PFSK-1 (cell line): Measurements from ENCODE around the gene ALG1.

Experiments used
- POLR2AphosphoS5 ChIP-seq: IDR thresholded peaks from 2 replicates; pipeline ENCODE4 v1.6.1; 2012; ENCODE audit warnings: low read depth, mild to moderate bottlenecking, control low read depth, low read length, moderate library complexity
- TAF1 ChIP-seq: IDR thresholded peaks from 2 replicates; pipeline ENCODE4 v1.6.1; 2012; ENCODE audit warnings: low read length, control low read depth, borderline replicate concordance; ENCODE audit not compliant: insufficient read depth
- TF ChIP-seq, protein P1 (sequence below), 2 experiments: IDR thresholded peaks; 2 replicates each; pipeline versions ENCODE4 v1.6.1 to v1.8.0; 2011 to 2012; ENCODE audit warnings: low read depth in 2 of 2, low read length in 2 of 2, control low read depth in 1 of 2, inconsistent platforms in 1 of 2, mild to moderate bottlenecking in 1 of 2, moderate library complexity in 1 of 2; ENCODE audit not compliant: insufficient read depth in 1 of 2

DNA sequence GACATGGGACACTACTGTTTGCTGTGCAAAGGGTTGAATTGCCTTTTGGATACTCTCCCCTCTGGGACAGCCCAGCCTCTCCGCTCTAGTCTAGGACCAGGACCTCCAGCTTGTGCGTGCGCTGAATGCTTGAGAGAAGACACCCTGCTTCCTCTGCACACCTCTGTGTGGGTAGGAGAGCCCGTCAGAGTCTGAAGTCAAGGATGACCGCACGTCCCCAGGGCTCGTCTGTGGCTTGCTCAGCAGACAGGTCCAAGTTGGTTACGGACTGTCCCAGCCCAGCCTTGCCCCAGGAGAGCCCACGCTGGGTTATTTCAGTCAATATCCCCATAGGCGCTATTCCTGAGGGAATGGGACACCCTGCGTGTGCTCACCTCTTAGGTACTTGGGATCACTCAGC is 9.6 kb upstream of the ALG1 start:
- TF ChIP-seq TAF1 (no peak), POLR2AphosphoS5 (no peak)
- TF ChIP-seq, protein P1, sequence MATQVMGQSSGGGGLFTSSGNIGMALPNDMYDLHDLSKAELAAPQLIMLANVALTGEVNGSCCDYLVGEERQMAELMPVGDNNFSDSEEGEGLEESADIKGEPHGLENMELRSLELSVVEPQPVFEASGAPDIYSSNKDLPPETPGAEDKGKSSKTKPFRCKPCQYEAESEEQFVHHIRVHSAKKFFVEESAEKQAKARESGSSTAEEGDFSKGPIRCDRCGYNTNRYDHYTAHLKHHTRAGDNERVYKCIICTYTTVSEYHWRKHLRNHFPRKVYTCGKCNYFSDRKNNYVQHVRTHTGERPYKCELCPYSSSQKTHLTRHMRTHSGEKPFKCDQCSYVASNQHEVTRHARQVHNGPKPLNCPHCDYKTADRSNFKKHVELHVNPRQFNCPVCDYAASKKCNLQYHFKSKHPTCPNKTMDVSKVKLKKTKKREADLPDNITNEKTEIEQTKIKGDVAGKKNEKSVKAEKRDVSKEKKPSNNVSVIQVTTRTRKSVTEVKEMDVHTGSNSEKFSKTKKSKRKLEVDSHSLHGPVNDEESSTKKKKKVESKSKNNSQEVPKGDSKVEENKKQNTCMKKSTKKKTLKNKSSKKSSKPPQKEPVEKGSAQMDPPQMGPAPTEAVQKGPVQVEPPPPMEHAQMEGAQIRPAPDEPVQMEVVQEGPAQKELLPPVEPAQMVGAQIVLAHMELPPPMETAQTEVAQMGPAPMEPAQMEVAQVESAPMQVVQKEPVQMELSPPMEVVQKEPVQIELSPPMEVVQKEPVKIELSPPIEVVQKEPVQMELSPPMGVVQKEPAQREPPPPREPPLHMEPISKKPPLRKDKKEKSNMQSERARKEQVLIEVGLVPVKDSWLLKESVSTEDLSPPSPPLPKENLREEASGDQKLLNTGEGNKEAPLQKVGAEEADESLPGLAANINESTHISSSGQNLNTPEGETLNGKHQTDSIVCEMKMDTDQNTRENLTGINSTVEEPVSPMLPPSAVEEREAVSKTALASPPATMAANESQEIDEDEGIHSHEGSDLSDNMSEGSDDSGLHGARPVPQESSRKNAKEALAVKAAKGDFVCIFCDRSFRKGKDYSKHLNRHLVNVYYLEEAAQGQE (IDR thresholded peaks at IDR 0.05; ENCODE audit: insufficient read depth in 1 of 2, low read depth in 2 of 2, low read length in 2 of 2), result no peak
